ENCODE data around the gene DLG2.

Gene DLG2

DNA sequence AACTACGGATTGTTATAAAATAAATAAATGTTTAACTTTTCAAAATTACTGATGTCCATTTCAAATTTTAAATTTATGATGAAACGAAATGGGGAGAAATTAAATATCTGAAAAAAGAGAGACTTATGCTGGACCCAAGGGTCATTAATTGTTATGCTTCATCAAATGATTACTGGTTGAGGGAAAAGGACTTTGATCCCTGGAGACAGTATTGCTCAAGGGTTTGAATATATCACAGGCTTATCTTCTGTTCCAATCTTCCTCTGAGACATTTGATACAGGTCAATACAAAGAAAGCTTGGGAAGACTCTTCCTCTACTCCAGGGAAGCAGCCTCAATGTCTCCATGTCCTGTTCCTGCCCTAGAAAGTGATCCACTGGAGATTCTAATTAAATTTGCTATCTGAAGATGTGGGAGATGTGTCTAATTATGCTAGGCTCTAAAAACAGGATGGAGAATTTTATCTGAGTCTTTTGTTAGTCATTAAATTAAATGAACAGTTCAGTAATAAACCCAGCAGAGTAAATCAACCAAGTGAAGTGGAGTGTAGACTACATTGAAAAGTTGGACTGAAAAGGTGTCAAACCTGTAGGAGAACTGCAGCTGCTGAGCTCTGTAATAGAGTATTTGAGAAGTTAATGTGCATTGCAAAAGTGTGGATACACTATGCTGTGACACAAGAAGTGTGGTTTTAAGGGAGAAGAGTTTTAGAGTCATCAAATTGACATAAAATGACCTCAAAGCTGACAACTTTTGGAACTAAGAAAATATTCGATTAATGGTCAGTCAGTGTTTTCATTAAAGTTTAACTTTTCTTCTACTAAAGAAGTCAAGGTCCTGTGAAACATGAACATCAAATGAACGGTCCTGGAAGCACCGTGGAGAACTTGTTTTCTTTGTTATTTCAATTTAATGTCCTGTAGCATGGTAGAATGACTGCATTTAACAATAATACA, 1717.3 kb downstream of the DLG2 start:
- TF ChIP-seq, protein P1, sequence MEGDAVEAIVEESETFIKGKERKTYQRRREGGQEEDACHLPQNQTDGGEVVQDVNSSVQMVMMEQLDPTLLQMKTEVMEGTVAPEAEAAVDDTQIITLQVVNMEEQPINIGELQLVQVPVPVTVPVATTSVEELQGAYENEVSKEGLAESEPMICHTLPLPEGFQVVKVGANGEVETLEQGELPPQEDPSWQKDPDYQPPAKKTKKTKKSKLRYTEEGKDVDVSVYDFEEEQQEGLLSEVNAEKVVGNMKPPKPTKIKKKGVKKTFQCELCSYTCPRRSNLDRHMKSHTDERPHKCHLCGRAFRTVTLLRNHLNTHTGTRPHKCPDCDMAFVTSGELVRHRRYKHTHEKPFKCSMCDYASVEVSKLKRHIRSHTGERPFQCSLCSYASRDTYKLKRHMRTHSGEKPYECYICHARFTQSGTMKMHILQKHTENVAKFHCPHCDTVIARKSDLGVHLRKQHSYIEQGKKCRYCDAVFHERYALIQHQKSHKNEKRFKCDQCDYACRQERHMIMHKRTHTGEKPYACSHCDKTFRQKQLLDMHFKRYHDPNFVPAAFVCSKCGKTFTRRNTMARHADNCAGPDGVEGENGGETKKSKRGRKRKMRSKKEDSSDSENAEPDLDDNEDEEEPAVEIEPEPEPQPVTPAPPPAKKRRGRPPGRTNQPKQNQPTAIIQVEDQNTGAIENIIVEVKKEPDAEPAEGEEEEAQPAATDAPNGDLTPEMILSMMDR (IDR thresholded peaks at IDR 0.05; ENCODE audit: borderline replicate concordance, control extremely low read depth, extremely low read depth, insufficient read depth, missing control alignments) = no peak
- in situ Hi-C loops (cut with MboI; ENCODE audit: low sequenced_read_pairs, unreplicated experiment) = no loop called here
- DNase-seq (ENCODE audit: low spot score) = no peak

DNA sequence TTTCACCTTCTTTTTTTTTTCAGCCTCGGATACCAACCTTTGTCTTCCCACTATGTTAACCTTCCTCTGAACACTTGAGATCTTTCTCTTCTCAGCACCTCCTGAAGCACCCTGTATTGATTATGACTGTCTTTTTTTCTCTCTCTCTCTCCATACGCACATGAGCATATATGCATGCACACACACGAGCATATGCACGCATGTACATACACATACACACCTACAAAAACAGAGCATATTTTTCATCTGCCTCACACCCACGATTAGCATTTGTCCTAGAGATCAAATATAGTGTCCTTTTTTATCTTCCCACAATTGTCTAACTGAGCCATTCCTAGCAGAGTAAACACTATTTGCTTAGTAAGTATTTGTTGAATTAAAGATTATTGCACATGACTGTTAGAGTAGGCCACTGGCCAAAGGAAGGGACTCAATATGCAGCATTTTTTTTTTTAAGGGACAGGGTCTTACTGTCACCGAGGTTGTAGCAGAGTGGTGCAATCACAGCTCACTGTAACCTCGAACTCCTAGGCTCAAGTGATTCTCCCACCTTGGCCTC, 1718.8 kb downstream of the DLG2 start:
- no peak for DNase-seq (ENCODE audit: low spot score)
- in situ Hi-C loops (cut with MboI; ENCODE audit: low sequenced_read_pairs, unreplicated experiment) = no loop called here
- TF ChIP-seq, protein P1 (IDR thresholded peaks at IDR 0.05; ENCODE audit: borderline replicate concordance, control extremely low read depth, extremely low read depth, insufficient read depth, missing control alignments) = no peak

DNA sequence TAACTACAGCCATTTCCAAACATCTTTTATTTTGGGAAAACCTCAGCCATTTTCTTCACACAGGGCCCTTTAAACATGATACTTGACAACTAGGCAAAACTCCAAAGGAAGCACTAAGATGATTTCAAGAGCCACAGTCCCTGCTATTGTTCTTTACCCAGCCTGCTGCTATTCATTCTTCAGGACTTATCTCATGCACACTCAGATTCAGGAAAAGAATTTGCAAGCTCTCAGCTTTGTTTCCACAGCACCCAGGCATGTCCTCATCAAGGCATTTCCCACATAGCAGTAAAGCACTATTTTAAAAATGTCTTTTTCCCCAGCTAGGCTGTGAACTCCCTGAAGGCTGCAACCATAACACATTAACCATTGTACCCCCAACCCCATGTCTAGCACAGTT, 1731.6 kb downstream of the DLG2 start:
- DNase-seq (ENCODE audit: low spot score) = no peak
- in situ Hi-C loops (cut with MboI; ENCODE audit: low sequenced_read_pairs, unreplicated experiment) = no loop called here
- TF ChIP-seq, protein P1 (IDR thresholded peaks at IDR 0.05; ENCODE audit: borderline replicate concordance, control extremely low read depth, extremely low read depth, insufficient read depth, missing control alignments) = no peak

DNA sequence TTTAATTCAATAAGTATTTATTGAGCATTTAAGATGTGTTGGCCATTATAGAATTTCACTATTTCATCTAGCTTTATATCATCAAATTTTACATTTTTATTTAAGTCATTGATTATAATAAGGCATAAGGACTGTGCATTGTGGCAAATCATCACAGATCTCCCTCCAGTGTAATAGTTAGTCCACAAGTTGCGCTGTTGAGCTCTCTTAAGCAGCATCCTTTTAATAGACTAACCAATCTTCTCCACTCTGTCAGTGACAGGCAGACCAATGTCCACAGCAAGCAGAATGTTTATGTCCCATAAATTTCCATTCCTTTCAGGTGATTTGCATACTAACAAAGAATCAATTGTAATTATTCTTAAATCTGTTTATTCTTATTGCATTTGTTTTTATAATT, 1745.7 kb downstream of the DLG2 start:
- no peak for DNase-seq (ENCODE audit: low spot score)
- in situ Hi-C loops (cut with MboI; ENCODE audit: low sequenced_read_pairs, unreplicated experiment) = no loop called here

DNA sequence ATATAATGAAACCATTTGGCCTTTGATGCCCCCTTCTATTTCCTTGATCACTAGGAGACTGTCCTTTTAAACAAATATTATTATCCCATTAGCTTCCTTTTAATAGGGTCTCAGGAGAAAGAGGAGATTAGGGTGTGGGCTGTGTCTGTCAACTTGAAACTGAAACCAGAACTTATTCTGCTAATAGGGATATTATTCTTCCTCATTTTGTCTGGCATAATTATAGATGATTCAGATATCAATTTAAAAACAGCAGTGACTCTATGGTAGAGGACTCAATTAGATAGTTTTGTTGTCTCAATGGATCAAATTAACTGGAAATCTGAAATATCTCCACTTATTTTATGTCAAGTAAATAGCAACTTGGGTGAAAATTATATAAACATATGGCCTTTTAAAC, 1756.1 kb downstream of the DLG2 start:
- TF ChIP-seq, protein P1 (IDR thresholded peaks at IDR 0.05; ENCODE audit: borderline replicate concordance, control extremely low read depth, extremely low read depth, insufficient read depth, missing control alignments) = no peak
- in situ Hi-C loops (cut with MboI; ENCODE audit: low sequenced_read_pairs, unreplicated experiment) = no loop called here
- no peak for DNase-seq (ENCODE audit: low spot score)

More for the DNA sequence above, 1745.7 kb downstream of the DLG2 start:
- TF ChIP-seq, protein P1 (IDR thresholded peaks at IDR 0.05; ENCODE audit: borderline replicate concordance, control extremely low read depth, extremely low read depth, insufficient read depth, missing control alignments) = no peak

DNA sequence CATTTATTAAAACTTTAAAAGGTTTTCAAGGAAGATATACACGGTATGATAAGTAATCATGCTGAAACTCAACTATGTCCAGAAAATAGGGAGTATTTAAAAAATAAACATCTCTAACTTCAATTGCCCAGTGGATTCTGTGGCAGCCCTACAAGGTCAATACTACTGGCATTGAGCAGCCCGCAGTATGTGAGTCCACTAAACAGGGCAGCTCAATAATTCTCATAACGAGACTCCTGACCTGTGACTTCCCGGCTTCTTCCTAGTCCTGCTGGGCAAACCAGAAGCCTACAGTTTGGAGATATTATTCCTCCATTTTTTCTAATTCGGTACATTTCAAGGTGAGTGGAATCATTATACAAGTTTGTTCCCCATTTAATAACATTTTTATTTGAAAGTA, 1760.5 kb downstream of the DLG2 start:
- no peak for DNase-seq (ENCODE audit: low spot score)
- in situ Hi-C loops (cut with MboI; ENCODE audit: low sequenced_read_pairs, unreplicated experiment) = no loop called here
- TF ChIP-seq, protein P1 (IDR thresholded peaks at IDR 0.05; ENCODE audit: borderline replicate concordance, control extremely low read depth, extremely low read depth, insufficient read depth, missing control alignments) = no peak
